Measurements from ENCODE around the gene IL17REL. TPM values are rescaled to one million over a fixed set of nuclear protein-coding genes. Genes with fewer than 3 reads are reported as not detected.

The IL17REL gene
- total RNA-seq, 2 donors from 2014 or later, result not detected

DNA sequence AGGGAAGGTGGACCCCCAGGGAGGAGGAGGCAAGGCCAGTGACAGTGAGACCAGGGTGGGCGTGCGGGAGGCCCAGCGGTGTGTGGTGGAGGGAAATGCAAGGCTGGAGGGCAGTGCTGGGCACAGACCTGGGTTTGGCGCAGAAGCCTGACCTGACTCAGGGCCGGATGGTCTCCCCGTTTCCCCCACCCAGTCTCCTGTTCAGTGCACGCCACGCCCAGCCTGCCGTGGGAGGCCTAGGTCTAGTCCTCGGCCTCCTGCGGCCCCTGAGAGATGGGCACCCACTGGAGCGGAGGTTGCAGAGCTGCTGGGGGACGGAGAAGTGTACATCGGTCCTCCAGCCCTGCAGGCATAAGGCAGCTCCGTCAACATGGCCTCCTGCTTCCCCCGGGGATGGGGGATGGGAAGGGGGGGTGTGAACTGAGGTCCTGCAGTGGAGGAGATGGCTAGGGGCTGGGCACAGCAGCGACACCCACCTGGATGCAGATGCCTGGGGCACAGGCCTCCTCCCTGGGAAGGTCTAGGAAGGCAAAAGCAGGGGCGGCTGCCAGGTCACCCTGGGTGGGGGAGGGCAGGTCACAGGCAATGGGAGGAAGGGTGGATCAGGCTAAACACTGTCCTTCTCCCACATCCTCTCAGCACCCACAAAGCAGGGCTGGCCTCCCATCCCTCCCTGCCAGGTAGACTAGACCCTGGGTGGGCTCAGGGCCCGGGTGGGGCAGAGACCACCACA is 15.9 kb downstream of the IL17REL start:
- intact Hi-C loops (cut with DNase I), result no loop called here
- DNase-seq (peak in 1 of 4 donors; percentile 3), ATAC-seq (no peak)
- no peak overlapping the region for H3K4me3 ChIP-seq
- peaks cover 12% of the 10 kb centered on the region for H3K4me1 ChIP-seq
- TF ChIP-seq, protein P1, sequence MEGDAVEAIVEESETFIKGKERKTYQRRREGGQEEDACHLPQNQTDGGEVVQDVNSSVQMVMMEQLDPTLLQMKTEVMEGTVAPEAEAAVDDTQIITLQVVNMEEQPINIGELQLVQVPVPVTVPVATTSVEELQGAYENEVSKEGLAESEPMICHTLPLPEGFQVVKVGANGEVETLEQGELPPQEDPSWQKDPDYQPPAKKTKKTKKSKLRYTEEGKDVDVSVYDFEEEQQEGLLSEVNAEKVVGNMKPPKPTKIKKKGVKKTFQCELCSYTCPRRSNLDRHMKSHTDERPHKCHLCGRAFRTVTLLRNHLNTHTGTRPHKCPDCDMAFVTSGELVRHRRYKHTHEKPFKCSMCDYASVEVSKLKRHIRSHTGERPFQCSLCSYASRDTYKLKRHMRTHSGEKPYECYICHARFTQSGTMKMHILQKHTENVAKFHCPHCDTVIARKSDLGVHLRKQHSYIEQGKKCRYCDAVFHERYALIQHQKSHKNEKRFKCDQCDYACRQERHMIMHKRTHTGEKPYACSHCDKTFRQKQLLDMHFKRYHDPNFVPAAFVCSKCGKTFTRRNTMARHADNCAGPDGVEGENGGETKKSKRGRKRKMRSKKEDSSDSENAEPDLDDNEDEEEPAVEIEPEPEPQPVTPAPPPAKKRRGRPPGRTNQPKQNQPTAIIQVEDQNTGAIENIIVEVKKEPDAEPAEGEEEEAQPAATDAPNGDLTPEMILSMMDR (IDR thresholded peaks at IDR 0.05), result no peak
- no peak for TF ChIP-seq POLR2A (IDR thresholded peaks at IDR 0.05)
- no peaks in the 10 kb centered on the region for H3K36me3 ChIP-seq (replicated peaks in 1 of 2; ENCODE audit: insufficient read depth in 1 of 2, low read depth in 2 of 2)
- no peaks in the 10 kb centered on the region for H3K27me3 ChIP-seq
- H3K27ac ChIP-seq, result no peak overlapping the region
- no peaks in the 10 kb centered on the region for H3K9me3 ChIP-seq
- 80 to 82% methylated on average over 6 to 19 of the region's 19 CpGs for WGBS, 2 donors

- no peaks in the 10 kb centered on the region for H3K36me3 ChIP-seq (replicated peaks in 1 of 2; ENCODE audit: insufficient read depth in 1 of 2, low read depth in 2 of 2)
- no peak overlapping the region for H3K27ac ChIP-seq
- H3K9me3 ChIP-seq, result no peaks in the 10 kb centered on the region
- intact Hi-C loops (cut with DNase I), result no loop called here
- peaks cover 12% of the 10 kb centered on the region for H3K4me1 ChIP-seq
- no peaks in the 10 kb centered on the region for H3K27me3 ChIP-seq
- H3K4me3 ChIP-seq, result no peak overlapping the region
- ATAC-seq (no peak), DNase-seq (no peak)
- 77 to 84% methylated on average over 3 to 4 of the region's 4 CpGs for WGBS, 2 donors
- no peak for TF ChIP-seq POLR2A (IDR thresholded peaks at IDR 0.05)
- TF ChIP-seq, protein P1 (IDR thresholded peaks at IDR 0.05), result no peak
These were observed 16.4 kb downstream of the IL17REL start for GRCh38 chr22:49996119-49996517.

GRCh38 chr22:49995361-49996118 is 17.0 kb downstream of the IL17REL start:
- ATAC-seq (no peak), DNase-seq (peak in 1 of 4 donors; percentile 10)
- no peaks in the 10 kb centered on the region for H3K27me3 ChIP-seq
- H3K9me3 ChIP-seq, result no peaks in the 10 kb centered on the region
- TF ChIP-seq, protein P1 (IDR thresholded peaks at IDR 0.05), result no peak
- no peak for TF ChIP-seq POLR2A (IDR thresholded peaks at IDR 0.05)
- intact Hi-C loops (cut with DNase I), result no loop called here
- H3K4me1 ChIP-seq, result peaks cover 12% of the 10 kb centered on the region
- 84 to 86% methylated on average over 2 to 10 of the region's 10 CpGs for WGBS, 2 donors
- H3K27ac ChIP-seq, result no peak overlapping the region
- H3K36me3 ChIP-seq (replicated peaks in 1 of 2; ENCODE audit: insufficient read depth in 1 of 2, low read depth in 2 of 2), result no peaks in the 10 kb centered on the region
- no peak overlapping the region for H3K4me3 ChIP-seq

- ATAC-seq, result no peak
- Histone ChIP-seq H3K4me1 (peaks cover 12% of the 10 kb centered on the region), H3K9me3 (no peaks in the 10 kb centered on the region), H3K4me3 (no peak overlapping the region), H3K36me3 (replicated peaks in 1 of 2; ENCODE audit: insufficient read depth in 1 of 2, low read depth in 2 of 2) (no peaks in the 10 kb centered on the region), H3K27me3 (no peaks in the 10 kb centered on the region), H3K27ac (no peak overlapping the region)
- whole genome bisulfite sequencing, 2 donors, result 70 to 74% methylated on average over 2 to 3 of the region's 3 CpGs
- DNase-seq, result no peak
- TF ChIP-seq POLR2A (IDR thresholded peaks at IDR 0.05), result no peak
- TF ChIP-seq, protein P1 (IDR thresholded peaks at IDR 0.05), result no peak
- intact Hi-C loops (cut with DNase I), result no loop called here
These were observed 17.6 kb downstream of the IL17REL start for GRCh38 chr22:49995041-49995360.

Measured in body of pancreas (tissue), 4 donors.